H1 (cell line): Measurements from ENCODE around the gene TUT7. TPM values are rescaled to one million over a fixed set of nuclear protein-coding genes. Genes with fewer than 3 reads are reported as not detected.

ENCODE experiments used
- CTCF ChIA-PET: fragments of 300-600 bp; sonication (Branson Sonifier 250); formaldehyde crosslinking; loops from one replicate; lab custom pipeline; 2021; ENCODE audit not compliant: partially characterized antibody; lab: Charles Lee
- POLR2A ChIA-PET: fragments of 300-600 bp; sonication (Branson Sonifier 250); formaldehyde crosslinking; loops from one replicate; lab custom pipeline; 2021; ENCODE audit warnings: inconsistent platforms; ENCODE audit not compliant: partially characterized antibody; lab: Charles Lee
- DNase-seq, 2 experiments: peaks; one replicate each; pipeline versions ENCODE4 v3.0.0 to v3.0.0-alpha.2; 2010 to 2022; ENCODE audit warnings: low spot score in 2 of 2, low read depth in 1 of 2, mixed read lengths in 1 of 2
- FAIRE-seq: peaks from 2 replicates; lab custom pipeline; 2011; peaks lifted over from hg19 to GRCh38; lab: Jason Lieb, UNC
- H2AFZ ChIP-seq: 2 replicates; pipeline ENCODE4 v1.8.1; 2012; ENCODE audit warnings: low read length, inconsistent platforms
- H2AK5ac ChIP-seq: 2 replicates; pipeline ENCODE4 v1.6.1; 2013; ENCODE audit warnings: low read depth, low read length
- H2BK120ac ChIP-seq: replicated peaks from 2 replicates; pipeline ENCODE3; 2013; ENCODE audit warnings: low read depth, low read length, inconsistent platforms
- H2BK12ac ChIP-seq: 2 replicates; pipeline ENCODE4 v1.6.1; 2013; ENCODE audit warnings: low read depth, low read length
- H2BK15ac ChIP-seq: 2 replicates; pipeline ENCODE4 v1.6.1; 2013; ENCODE audit warnings: low read length
- H2BK20ac ChIP-seq: 2 replicates; pipeline ENCODE4 v1.6.1; 2013; ENCODE audit warnings: low read length
- H2BK5ac ChIP-seq: 2 replicates; pipeline ENCODE4 v1.6.1; 2013; ENCODE audit warnings: low read depth, low read length
- H3K14ac ChIP-seq: 2 replicates; pipeline ENCODE4 v1.6.1; 2013; ENCODE audit warnings: inconsistent platforms; ENCODE audit not compliant: insufficient read length
- H3K18ac ChIP-seq: 2 replicates; pipeline ENCODE4 v1.6.1; 2013; ENCODE audit warnings: low read length; ENCODE audit errors: extremely low read depth
- H3K23ac ChIP-seq: 2 replicates; pipeline ENCODE4 v1.6.1; 2013; ENCODE audit warnings: inconsistent platforms; ENCODE audit not compliant: insufficient read length
- H3K23me2 ChIP-seq: 2 replicates; pipeline ENCODE4 v1.6.1; 2013; ENCODE audit warnings: low read depth, low read length
- H3K27ac ChIP-seq: 2 replicates; pipeline ENCODE4 v1.6.1; 2011; ENCODE audit warnings: low read depth, low read length, inconsistent platforms
- H3K27me3 ChIP-seq, 4 experiments: replicated peaks in 1 of 4; 1 replicate in 1 of 4; 2 replicates in 3 of 4; pipeline versions ENCODE4 v1.6.1 to v1.8.1; 2011 to 2013; ENCODE audit warnings: low read length in 3 of 4, mild to moderate bottlenecking in 3 of 4, inconsistent platforms in 2 of 4, mixed read lengths in 2 of 4, moderate library complexity in 1 of 4; ENCODE audit not compliant: control insufficient read depth in 3 of 4, insufficient read depth in 3 of 4; ENCODE audit errors: extremely low read depth in 1 of 4
- H3K36me3 ChIP-seq, 4 experiments: 2 replicates each; pipeline versions ENCODE4 v1.6.1 to v1.8.1; 2011 to 2013; ENCODE audit warnings: mild to moderate bottlenecking in 4 of 4, low read length in 3 of 4, moderate library complexity in 2 of 4, control low read depth in 1 of 4, inconsistent platforms in 1 of 4; ENCODE audit not compliant: insufficient read depth in 4 of 4, control insufficient read depth in 2 of 4
- H3K4ac ChIP-seq: replicated peaks from 2 replicates; pipeline ENCODE3; 2013; ENCODE audit warnings: low read length, low read depth, mixed read lengths, inconsistent platforms; ENCODE audit not compliant: insufficient read length
- H3K4me1 ChIP-seq, 4 experiments: replicated peaks in 1 of 4; 1 replicate in 1 of 4; 2 replicates in 3 of 4; pipeline versions ENCODE4 v1.6.1 to v1.8.1; 2011 to 2013; ENCODE audit warnings: low read length in 3 of 4, inconsistent platforms in 2 of 4, mixed read lengths in 1 of 4; ENCODE audit not compliant: insufficient read depth in 4 of 4, control insufficient read depth in 3 of 4
- H3K4me2 ChIP-seq, 2 experiments: 2 replicates each; pipeline versions ENCODE4 v1.6.1 to v1.8.1; 2011 to 2013; ENCODE audit warnings: low read depth in 2 of 2, low read length in 2 of 2, control low read depth in 1 of 2, inconsistent platforms in 1 of 2, mild to moderate bottlenecking in 1 of 2; ENCODE audit not compliant: insufficient read depth in 1 of 2
- H3K4me3 ChIP-seq, 4 experiments: fragments of 200-600, 300-600 bp in 1 of 4; sonication (generic), shearing (Covaris generic), sonication (Bioruptor Twin) in 1 of 4; 2 replicates each; pipeline versions ENCODE4 v1.5.1 to v1.8.1; 2011 to 2016; ENCODE audit warnings: low read length in 4 of 4, low read depth in 3 of 4, control low read depth in 2 of 4, inconsistent platforms in 2 of 4, mild to moderate bottlenecking in 2 of 4, mixed read lengths in 1 of 4, moderate library complexity in 1 of 4; ENCODE audit not compliant: insufficient read depth in 2 of 4; ENCODE audit errors: extremely low read depth in 1 of 4
- H3K56ac ChIP-seq: replicated peaks from 2 replicates; pipeline ENCODE3; 2013; ENCODE audit warnings: low read depth, mild to moderate bottlenecking, mixed read lengths, low read length, inconsistent platforms; ENCODE audit not compliant: insufficient read length
- H3K79me1 ChIP-seq: 2 replicates; pipeline ENCODE4 v1.6.1; 2013; ENCODE audit warnings: low read depth, low read length, control low read depth
- H3K79me2 ChIP-seq, 2 experiments: 2 replicates each; pipeline versions ENCODE4 v1.6.1 to v1.8.1; 2012 to 2013; ENCODE audit warnings: low read length in 2 of 2, mild to moderate bottlenecking in 2 of 2, inconsistent platforms in 1 of 2; ENCODE audit not compliant: insufficient read depth in 2 of 2, control insufficient read depth in 1 of 2
- H3K9ac ChIP-seq, 4 experiments: replicated peaks in 1 of 4; 1 replicate in 1 of 4; 2 replicates in 3 of 4; pipeline versions ENCODE4 v1.6.1 to v1.8.1; 2011 to 2013; ENCODE audit warnings: low read depth in 3 of 4, low read length in 3 of 4, control low read depth in 2 of 4, mild to moderate bottlenecking in 2 of 4, moderate library complexity in 2 of 4, inconsistent platforms in 1 of 4; ENCODE audit errors: extremely low read depth in 1 of 4
- H3K9me3 ChIP-seq, 2 experiments: 2 replicates each; pipeline versions ENCODE4 v1.6.1 to v1.8.1; 2012 to 2013; ENCODE audit warnings: mild to moderate bottlenecking in 2 of 2, moderate library complexity in 2 of 2, control low read depth in 1 of 2, inconsistent platforms in 1 of 2, low read depth in 1 of 2, low read length in 1 of 2, mixed read lengths in 1 of 2; ENCODE audit not compliant: insufficient read depth in 2 of 2
- H4K20me1 ChIP-seq, 2 experiments: replicated peaks in 1 of 2; 2 replicates each; pipeline versions ENCODE3 to v1.8.1; 2011 to 2013; ENCODE audit warnings: inconsistent platforms in 2 of 2, low read length in 2 of 2, mild to moderate bottlenecking in 1 of 2; ENCODE audit not compliant: insufficient read depth in 2 of 2, control insufficient read depth in 1 of 2
- H4K5ac ChIP-seq: 2 replicates; pipeline ENCODE4 v1.6.1; 2013; ENCODE audit warnings: low read length, low read depth, mixed read lengths, inconsistent platforms; ENCODE audit not compliant: insufficient read length
- H4K8ac ChIP-seq: 2 replicates; pipeline ENCODE4 v1.8.0; 2013; ENCODE audit warnings: mild to moderate bottlenecking, moderate library complexity, low read length, inconsistent platforms; ENCODE audit not compliant: insufficient read depth; ENCODE audit errors: extremely low read depth
- H4K91ac ChIP-seq: replicated peaks from 2 replicates; pipeline ENCODE3; 2013; ENCODE audit warnings: low read length, mixed read lengths, inconsistent platforms; ENCODE audit not compliant: insufficient read length
- BRCA1 ChIP-seq: IDR thresholded peaks from 2 replicates; pipeline ENCODE4 v1.6.1; 2012; ENCODE audit warnings: low read depth, low read length, improper control_type of control experiment
- CBX5 ChIP-seq: fragments of 300-800, 300-1000 bp; sonication (generic); IDR thresholded peaks from 2 replicates; pipeline ENCODE4 v1.7.1; 2016; ENCODE audit warnings: antibody characterized with exemption, low read length, low read depth
- HDAC2 ChIP-seq, 2 experiments: fragments of 300-600 bp in 1 of 2; sonication (generic) in 1 of 2; IDR thresholded peaks; 2 replicates each; pipeline ENCODE4 v1.6.1; 2011 to 2012; ENCODE audit warnings: low read depth in 2 of 2, low read length in 2 of 2, mild to moderate bottlenecking in 2 of 2, moderate library complexity in 2 of 2, borderline replicate concordance in 1 of 2, inconsistent platforms in 1 of 2
- SIN3A ChIP-seq, 2 experiments: IDR thresholded peaks in 1 of 2; conservative IDR thresholded peaks in 1 of 2; 2 replicates each; pipeline ENCODE4 v1.6.1; 2011 to 2012; ENCODE audit warnings: low read length in 2 of 2, improper control_type of control experiment in 1 of 2, low read depth in 1 of 2, mild to moderate bottlenecking in 1 of 2
- WGBS, 2 experiments: shearing (Covaris generic) in 1 of 2; methylation state at CpG; one replicate each; pipeline versions ENCODE4 v1.1.6 to v1.1.7; 2013 to 2015; ENCODE audit warnings: low lambda C conversion rate in 2 of 2, mixed read lengths in 2 of 2, inconsistent platforms in 1 of 2, low coverage in 1 of 2, missing lambda C conversion rate in 1 of 2; ENCODE audit not compliant: insufficient replicate concordance in 2 of 2, insufficient coverage in 1 of 2, insufficient read length in 1 of 2; ENCODE audit errors: extremely low coverage in 1 of 2, missing lambda C conversion rate in 1 of 2; 5-methylcytosine and 5-hydroxymethylcytosine counted together
- polyA plus RNA-seq, 7 experiments: library from polyadenylated mRNA; depleted of rRNA in 3 of 7; stranded (reverse) in 5 of 7; unstranded in 2 of 7; fragments of >200 nt in 5 of 7; fragments of 200-250 nt in 2 of 7; gene quantifications; 1 replicate in 5 of 7; 2 replicates in 1 of 7; 4 replicates in 1 of 7; pipeline versions ENCODE4 v1.2.1 to v1.2.3, GENCODE V29; 2011 to 2013; ENCODE audit warnings: missing spikeins in 2 of 7, mixed read lengths in 2 of 7
- total RNA-seq: library from RNA; stranded (reverse); fragmentation: NEBNext Ultra II Directional; extraction: Animal tissue kit (Norgen Biotek cat#: 25700); gene quantifications from 2 replicates; pipeline ENCODE4 v1.2.1, GENCODE V29; 2021

The TUT7 gene
- total and polyA plus RNA-seq, 2 of the 8 experiments (the other 6 are each of a cell fraction or from before 2014, with no cell fraction given): 4.8 to 19.3 TPM

DNA sequence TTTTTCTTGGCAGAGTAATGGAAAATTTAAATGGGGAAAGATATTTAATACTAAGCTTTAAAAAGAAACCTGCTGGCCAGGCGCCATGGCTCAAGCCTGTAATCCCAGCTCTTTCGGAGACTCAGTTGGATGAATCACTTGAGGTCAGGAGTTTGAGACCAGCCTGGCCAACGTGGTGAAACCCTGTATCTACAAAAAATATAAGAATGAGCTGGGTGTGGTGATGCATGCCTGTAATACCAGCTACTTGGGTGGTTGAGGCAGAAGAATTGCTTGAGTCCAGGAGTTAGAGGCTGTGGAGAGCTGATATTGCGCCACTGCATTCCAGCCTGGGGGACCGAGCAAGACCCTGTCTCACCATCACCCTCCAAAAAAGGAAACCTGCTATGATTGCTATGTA, 32.8 kb downstream of the TUT7 start:
- no peak overlapping the region for H2AK5ac ChIP-seq
- no peaks in the 10 kb centered on the region for H3K79me2 ChIP-seq
- FAIRE-seq: no peak
- TF ChIP-seq SIN3A (conservative IDR thresholded peaks at IDR 0.05 in 1 of 2, IDR thresholded peaks at IDR 0.05 in 1 of 2; ENCODE audit: low read depth in 1 of 2, low read length in 2 of 2) (no peak), CBX5 (no peak), BRCA1 (no peak), HDAC2 (IDR thresholded peaks at IDR 0.05; ENCODE audit: borderline replicate concordance in 1 of 2, low read depth in 2 of 2, low read length in 2 of 2) (no peak)

More for the DNA sequence above, 32.8 kb downstream of the TUT7 start:
- DNase-seq: no peak
- peaks cover 2 to 4% of the 10 kb centered on the region in 2 experiments for H4K20me1 ChIP-seq
- no peak overlapping the region for H3K9ac ChIP-seq
- H3K9me3 ChIP-seq: no peaks in the 10 kb centered on the region
- 92% methylated on average over 5 of the region's 5 CpGs; no CpG with 5 or more reads in 1 of the 2 experiments for WGBS, 2 experiments
- H3K4me2 ChIP-seq: no peak overlapping the region
- H3K23me2 ChIP-seq: no peaks in the 10 kb centered on the region
- no peak overlapping the region for H2BK5ac ChIP-seq
- no peak overlapping the region for H4K91ac ChIP-seq
- ChIA-PET POLR2A (no interaction called here), CTCF (interaction anchor here (0.6 to 1.3 kb wide), 6 partner anchors 22 to 1003 kb away, joined by 3 read pairs; no protein-coding TSS in a partner anchor)
- no peak overlapping the region for H3K18ac ChIP-seq
- no peak overlapping the region for H2AFZ ChIP-seq
- H3K27me3 ChIP-seq: no peaks in the 10 kb centered on the region
- H3K4me1 ChIP-seq: no peaks in the 10 kb centered on the region
- H2BK12ac ChIP-seq: no peak overlapping the region
- no peak overlapping the region for H2BK20ac ChIP-seq
- no peak overlapping the region for H3K23ac ChIP-seq
- H3K27ac ChIP-seq: no peak overlapping the region
- no peak overlapping the region for H4K8ac ChIP-seq
- H3K36me3 ChIP-seq: peaks cover 6 to 87% (median 45%) of the 10 kb centered on the region in 4 experiments; a peak in 7 of 8 replicates
- H3K79me1 ChIP-seq: no peaks in the 10 kb centered on the region
- no peak overlapping the region for H3K4ac ChIP-seq
- H3K14ac ChIP-seq: no peak overlapping the region
- H2BK15ac ChIP-seq: no peak overlapping the region
- no peak overlapping the region for H2BK120ac ChIP-seq
- H4K5ac ChIP-seq: no peak overlapping the region
- H3K4me3 ChIP-seq: no peak overlapping the region
- no peak overlapping the region for H3K56ac ChIP-seq
